Liver (tissue), 9 donors: ENCODE measurements around the gene LRPAP1. TPM values are rescaled to one million over a fixed set of nuclear protein-coding genes. Genes with fewer than 3 reads are reported as not detected.

ENCODE experiments used
- DNase-seq: peaks from one replicate; pipeline ENCODE4 v3.0.0-alpha.2; 2017; ENCODE audit warnings: low spot score
- H3K27ac ChIP-seq, 2 donors: one replicate each; pipeline ENCODE4 v1.7.0; 2013; ENCODE audit warnings: inconsistent platforms in 2 of 2, low read length in 2 of 2, control low read depth in 1 of 2, low read depth in 1 of 2, mild to moderate bottlenecking in 1 of 2
- H3K27me3 ChIP-seq, 4 donors: one replicate each; pipeline versions ENCODE4 v1.6.1 to v1.7.0; 2013; ENCODE audit warnings: low read length in 3 of 4, inconsistent platforms in 1 of 4, mild to moderate bottlenecking in 1 of 4, moderate library complexity in 1 of 4; ENCODE audit not compliant: control insufficient read depth in 4 of 4, insufficient read depth in 4 of 4
- H3K36me3 ChIP-seq, 4 donors: one replicate each; pipeline versions ENCODE4 v1.6.1 to v1.7.0; 2013; ENCODE audit warnings: low read length in 3 of 4, mild to moderate bottlenecking in 3 of 4, low read depth in 1 of 4, moderate library complexity in 1 of 4; ENCODE audit not compliant: control insufficient read depth in 4 of 4, insufficient read depth in 3 of 4
- H3K4me1 ChIP-seq, 4 donors: one replicate each; pipeline versions ENCODE4 v1.6.1 to v1.7.0; 2013; ENCODE audit warnings: low read length in 3 of 4, mild to moderate bottlenecking in 3 of 4, moderate library complexity in 1 of 4; ENCODE audit not compliant: control insufficient read depth in 4 of 4, insufficient read depth in 4 of 4
- H3K4me3 ChIP-seq, 3 donors: one replicate each; pipeline versions ENCODE4 v1.6.1 to v1.7.0; 2013; ENCODE audit warnings: low read length in 3 of 3, control low read depth in 1 of 3, low read depth in 1 of 3, mild to moderate bottlenecking in 1 of 3
- H3K9ac ChIP-seq, 2 donors: one replicate each; pipeline ENCODE4 v1.7.0; 2013; ENCODE audit warnings: low read length in 2 of 2, mild to moderate bottlenecking in 2 of 2, moderate library complexity in 2 of 2, control low read depth in 1 of 2, low read depth in 1 of 2
- H3K9me3 ChIP-seq, 4 donors: one replicate each; pipeline versions ENCODE4 v1.6.1 to v1.7.0; 2013; ENCODE audit warnings: low read length in 3 of 4; ENCODE audit not compliant: control insufficient read depth in 4 of 4
- EGR1 ChIP-seq, 2 donors: IDR thresholded peaks; 2 replicates each; pipeline ENCODE4 v1.6.1; 2016 to 2018; ENCODE audit warnings: antibody characterized with exemption in 2 of 2, low read depth in 2 of 2
- FOXA1 ChIP-seq: IDR thresholded peaks from 2 replicates; pipeline ENCODE4 v1.6.1; 2016; ENCODE audit warnings: antibody characterized with exemption
- FOXA2 ChIP-seq: IDR thresholded peaks from 2 replicates; pipeline ENCODE4 v1.6.1; 2016; ENCODE audit warnings: antibody characterized with exemption
- HNF4G ChIP-seq: IDR thresholded peaks from 2 replicates; pipeline ENCODE4 v1.6.1; 2016; ENCODE audit warnings: antibody characterized with exemption
- JUND ChIP-seq, 2 donors: IDR thresholded peaks; 2 replicates each; pipeline ENCODE4 v1.6.1; 2016; ENCODE audit warnings: antibody characterized with exemption in 2 of 2
- NR2F2 ChIP-seq: IDR thresholded peaks from 2 replicates; pipeline ENCODE4 v1.6.1; 2016; ENCODE audit warnings: antibody characterized with exemption
- RAD21 ChIP-seq, 2 donors: IDR thresholded peaks; 2 replicates each; pipeline ENCODE4 v1.6.1; 2016; ENCODE audit warnings: antibody characterized with exemption in 2 of 2, mild to moderate bottlenecking in 2 of 2
- RXRA ChIP-seq, 2 donors: IDR thresholded peaks; 2 replicates each; pipeline ENCODE4 v1.6.1; 2017 to 2018; ENCODE audit warnings: antibody characterized with exemption in 2 of 2, mild to moderate bottlenecking in 1 of 2
- SP1 ChIP-seq: IDR thresholded peaks from 2 replicates; pipeline ENCODE4 v1.6.1; 2018; ENCODE audit warnings: antibody characterized with exemption, mild to moderate bottlenecking
- TAF1 ChIP-seq: conservative IDR thresholded peaks from 2 replicates; pipeline ENCODE4 v1.6.1; 2016; ENCODE audit warnings: antibody characterized with exemption, mild to moderate bottlenecking
- YY1 ChIP-seq: IDR thresholded peaks from 2 replicates; pipeline ENCODE4 v1.6.1; 2016; ENCODE audit warnings: antibody characterized with exemption, mild to moderate bottlenecking
- WGBS: extraction: QIAGEN DNeasy Blood & Tissue Kit; methylation state at CpG from one replicate; pipeline ENCODE4 v1.1.7; 2013; 5-methylcytosine and 5-hydroxymethylcytosine counted together
- polyA plus RNA-seq, 2 donors: library from polyadenylated mRNA; stranded (reverse) in 1 of 2; unstranded in 1 of 2; fragments of 200-250 nt in 1 of 2; fragments of >200 nt in 1 of 2; fragmentation: Nextera tagmentation in 1 of 2; extraction: Ambion mirVana in 1 of 2; gene quantifications; one replicate each; pipeline versions ENCODE4 v1.2.1 to v1.2.3, GENCODE V29; 2013 to 2015
- total RNA-seq, 2 donors: library from RNA; depleted of rRNA; stranded (reverse); fragments of >200 nt; gene quantifications; one replicate each; pipeline ENCODE4 v1.2.3, GENCODE V29; 2014
- TF ChIP-seq, protein P1 (sequence below): IDR thresholded peaks from 2 replicates; pipeline ENCODE4 v1.6.1; 2016; ENCODE audit warnings: antibody characterized with exemption, mild to moderate bottlenecking
- TF ChIP-seq, protein P2 (sequence below): IDR thresholded peaks from 2 replicates; pipeline ENCODE4 v1.6.1; 2016; ENCODE audit warnings: antibody characterized with exemption
- TF ChIP-seq, protein P3 (sequence below): IDR thresholded peaks from 2 replicates; pipeline ENCODE4 v1.6.1; 2016; ENCODE audit warnings: antibody characterized with exemption
- TF ChIP-seq, protein P4 (sequence below): IDR thresholded peaks from 2 replicates; pipeline ENCODE4 v1.6.1; 2016; ENCODE audit warnings: antibody characterized with exemption
- donor health status: healthy.
- donor health status: healthy.
- donor health status: healthy.
- donor health status: healthy.
- donor health status: healthy.

The LRPAP1 gene
- total and polyA plus RNA-seq, 4 donors = 46.1 to 134 (median 108) TPM

DNA sequence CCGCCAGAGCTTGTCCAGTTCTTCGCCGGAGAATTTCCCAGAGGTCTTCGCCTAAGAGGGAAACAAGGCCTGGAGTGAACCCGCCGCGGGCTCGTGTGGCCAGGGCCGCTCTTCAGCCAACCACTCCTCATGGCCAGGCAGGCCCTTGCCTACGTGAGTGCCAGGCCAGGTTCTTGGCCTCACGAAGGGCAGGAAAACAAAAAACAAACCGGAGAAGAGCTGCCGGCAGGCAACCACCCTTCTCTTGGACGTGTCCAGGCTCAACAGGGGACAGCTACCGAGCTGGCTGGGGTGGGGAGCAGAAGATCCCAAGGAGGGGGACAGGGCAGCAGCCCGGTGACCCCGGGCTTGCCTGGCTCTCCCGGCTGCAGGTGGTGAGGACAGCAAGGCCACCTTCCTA lies 13.3 kb downstream of the LRPAP1 start:
- H3K4me3 ChIP-seq = no peak overlapping the region
- DNase-seq = no peak
- WGBS = 95% methylated on average over 18 of the region's 18 CpGs

DNA sequence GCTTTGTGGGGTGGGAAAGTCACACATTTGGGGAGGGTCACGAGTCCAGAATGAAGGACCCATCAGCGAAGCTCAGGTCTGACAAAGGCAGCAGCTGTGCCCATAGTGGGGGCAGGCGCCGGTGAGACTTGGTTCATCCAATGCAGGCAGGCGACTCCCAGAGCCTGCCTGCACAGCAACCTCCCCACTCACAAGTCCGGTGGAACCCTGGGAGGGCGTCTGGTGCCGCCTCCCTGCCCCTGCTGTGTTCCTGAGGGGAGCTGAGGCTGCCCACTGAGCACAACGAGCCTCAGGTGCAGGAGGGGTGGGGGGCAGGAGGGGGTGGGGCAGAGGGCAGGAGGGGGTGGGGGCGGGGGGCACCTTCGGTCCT lies 13.7 kb downstream of the LRPAP1 start:
- H3K27ac ChIP-seq = no peak overlapping the region
- WGBS = 94% methylated on average over 11 of the region's 11 CpGs
- no peak for DNase-seq
- H3K36me3 ChIP-seq = peaks cover 26 to 91% (median 40%) of the 10 kb centered on the region in 4 donors
- no peaks in the 10 kb centered on the region for H3K27me3 ChIP-seq
- no peak overlapping the region for H3K4me3 ChIP-seq
- no peak overlapping the region for H3K9ac ChIP-seq
- TF ChIP-seq NR2F2 = no peak
- no peak for TF ChIP-seq SP1
- TF ChIP-seq FOXA2 = no peak
- TF ChIP-seq TAF1 = no peak
- TF ChIP-seq EGR1 (IDR thresholded peaks at IDR 0.05; ENCODE audit: low read depth in 2 of 2) = no peak
- TF ChIP-seq, protein P1, sequence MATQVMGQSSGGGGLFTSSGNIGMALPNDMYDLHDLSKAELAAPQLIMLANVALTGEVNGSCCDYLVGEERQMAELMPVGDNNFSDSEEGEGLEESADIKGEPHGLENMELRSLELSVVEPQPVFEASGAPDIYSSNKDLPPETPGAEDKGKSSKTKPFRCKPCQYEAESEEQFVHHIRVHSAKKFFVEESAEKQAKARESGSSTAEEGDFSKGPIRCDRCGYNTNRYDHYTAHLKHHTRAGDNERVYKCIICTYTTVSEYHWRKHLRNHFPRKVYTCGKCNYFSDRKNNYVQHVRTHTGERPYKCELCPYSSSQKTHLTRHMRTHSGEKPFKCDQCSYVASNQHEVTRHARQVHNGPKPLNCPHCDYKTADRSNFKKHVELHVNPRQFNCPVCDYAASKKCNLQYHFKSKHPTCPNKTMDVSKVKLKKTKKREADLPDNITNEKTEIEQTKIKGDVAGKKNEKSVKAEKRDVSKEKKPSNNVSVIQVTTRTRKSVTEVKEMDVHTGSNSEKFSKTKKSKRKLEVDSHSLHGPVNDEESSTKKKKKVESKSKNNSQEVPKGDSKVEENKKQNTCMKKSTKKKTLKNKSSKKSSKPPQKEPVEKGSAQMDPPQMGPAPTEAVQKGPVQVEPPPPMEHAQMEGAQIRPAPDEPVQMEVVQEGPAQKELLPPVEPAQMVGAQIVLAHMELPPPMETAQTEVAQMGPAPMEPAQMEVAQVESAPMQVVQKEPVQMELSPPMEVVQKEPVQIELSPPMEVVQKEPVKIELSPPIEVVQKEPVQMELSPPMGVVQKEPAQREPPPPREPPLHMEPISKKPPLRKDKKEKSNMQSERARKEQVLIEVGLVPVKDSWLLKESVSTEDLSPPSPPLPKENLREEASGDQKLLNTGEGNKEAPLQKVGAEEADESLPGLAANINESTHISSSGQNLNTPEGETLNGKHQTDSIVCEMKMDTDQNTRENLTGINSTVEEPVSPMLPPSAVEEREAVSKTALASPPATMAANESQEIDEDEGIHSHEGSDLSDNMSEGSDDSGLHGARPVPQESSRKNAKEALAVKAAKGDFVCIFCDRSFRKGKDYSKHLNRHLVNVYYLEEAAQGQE = no peak
- TF ChIP-seq JUND (IDR thresholded peaks at IDR 0.05) = no peak
- TF ChIP-seq, protein P2, sequence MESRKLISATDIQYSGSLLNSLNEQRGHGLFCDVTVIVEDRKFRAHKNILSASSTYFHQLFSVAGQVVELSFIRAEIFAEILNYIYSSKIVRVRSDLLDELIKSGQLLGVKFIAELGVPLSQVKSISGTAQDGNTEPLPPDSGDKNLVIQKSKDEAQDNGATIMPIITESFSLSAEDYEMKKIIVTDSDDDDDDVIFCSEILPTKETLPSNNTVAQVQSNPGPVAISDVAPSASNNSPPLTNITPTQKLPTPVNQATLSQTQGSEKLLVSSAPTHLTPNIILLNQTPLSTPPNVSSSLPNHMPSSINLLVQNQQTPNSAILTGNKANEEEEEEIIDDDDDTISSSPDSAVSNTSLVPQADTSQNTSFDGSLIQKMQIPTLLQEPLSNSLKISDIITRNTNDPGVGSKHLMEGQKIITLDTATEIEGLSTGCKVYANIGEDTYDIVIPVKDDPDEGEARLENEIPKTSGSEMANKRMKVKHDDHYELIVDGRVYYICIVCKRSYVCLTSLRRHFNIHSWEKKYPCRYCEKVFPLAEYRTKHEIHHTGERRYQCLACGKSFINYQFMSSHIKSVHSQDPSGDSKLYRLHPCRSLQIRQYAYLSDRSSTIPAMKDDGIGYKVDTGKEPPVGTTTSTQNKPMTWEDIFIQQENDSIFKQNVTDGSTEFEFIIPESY = no peak
- TF ChIP-seq FOXA1 = no peak
- TF ChIP-seq, protein P3, sequence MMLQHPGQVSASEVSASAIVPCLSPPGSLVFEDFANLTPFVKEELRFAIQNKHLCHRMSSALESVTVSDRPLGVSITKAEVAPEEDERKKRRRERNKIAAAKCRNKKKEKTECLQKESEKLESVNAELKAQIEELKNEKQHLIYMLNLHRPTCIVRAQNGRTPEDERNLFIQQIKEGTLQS = no peak
- TF ChIP-seq YY1 = no peak
- TF ChIP-seq, protein P4, sequence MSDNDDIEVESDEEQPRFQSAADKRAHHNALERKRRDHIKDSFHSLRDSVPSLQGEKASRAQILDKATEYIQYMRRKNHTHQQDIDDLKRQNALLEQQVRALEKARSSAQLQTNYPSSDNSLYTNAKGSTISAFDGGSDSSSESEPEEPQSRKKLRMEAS = no peak
- no peaks in the 10 kb centered on the region for H3K9me3 ChIP-seq
- no peaks in the 10 kb centered on the region for H3K4me1 ChIP-seq

More for the DNA sequence above, 13.3 kb downstream of the LRPAP1 start:
- no peak overlapping the region for H3K9ac ChIP-seq
- H3K4me1 ChIP-seq = no peaks in the 10 kb centered on the region
- no peak for TF ChIP-seq FOXA2
- TF ChIP-seq HNF4G = no peak
- TF ChIP-seq RXRA (IDR thresholded peaks at IDR 0.05) = no peak
- no peak for TF ChIP-seq TAF1
- no peak for TF ChIP-seq EGR1 (IDR thresholded peaks at IDR 0.05; ENCODE audit: low read depth in 2 of 2)
- no peak for TF ChIP-seq NR2F2
- no peak for TF ChIP-seq RAD21 (IDR thresholded peaks at IDR 0.05)
- TF ChIP-seq JUND (IDR thresholded peaks at IDR 0.05) = no peak
- H3K9me3 ChIP-seq = no peaks in the 10 kb centered on the region
- H3K36me3 ChIP-seq = peaks cover 21 to 89% (median 39%) of the 10 kb centered on the region in 4 donors
- H3K27me3 ChIP-seq = no peaks in the 10 kb centered on the region
- no peak overlapping the region for H3K27ac ChIP-seq
